H7 (cell line): ENCODE data around the gene AJM1. TPM values are rescaled to one million over a fixed set of nuclear protein-coding genes. Genes with fewer than 3 reads are reported as not detected.
"Not testable (repeated sequence)": the region's sequence is repeated elsewhere in the genome, so short reads cannot be mapped to it uniquely, and the experiment has no call there.

Experiments used
- DNase-seq: peaks from one replicate; pipeline ENCODE4 v3.0.0; 2012
- H3K27me3 ChIP-seq: 2 replicates; pipeline ENCODE4 v1.6.0; 2011; ENCODE audit warnings: mild to moderate bottlenecking, low read length; ENCODE audit not compliant: control insufficient read depth, insufficient read depth
- H3K36me3 ChIP-seq: replicated peaks from 2 replicates; pipeline ENCODE4 v1.5.1; 2011; ENCODE audit warnings: low read length; ENCODE audit not compliant: control insufficient read depth, insufficient read depth
- H3K4me3 ChIP-seq: 2 replicates; pipeline ENCODE4 v1.5.1; 2011; ENCODE audit warnings: low read depth, mild to moderate bottlenecking, control low read depth, low read length, moderate library complexity; ENCODE audit not compliant: insufficient read depth
- total RNA-seq: library from RNA; depleted of rRNA; stranded (reverse); fragments of >200 nt; shearing (Covaris generic); gene quantifications from 2 replicates; pipeline ENCODE4 v1.2.3, GENCODE V29; 2014

The AJM1 gene
- total RNA-seq, 1 experiment from 2014 or later, result 0.14 TPM

GRCh38 chr9:136867917-136868316 lies 25.6 kb downstream of the AJM1 start:
- peak; percentile 11 for DNase-seq
- H3K36me3 ChIP-seq, result peaks cover 9% of the 10 kb centered on the region
- H3K27me3 ChIP-seq, result no peaks in the 10 kb centered on the region
- H3K4me3 ChIP-seq, result no peak overlapping the region

- DNase-seq, result peak; percentile 14
- Histone ChIP-seq H3K27me3 (no peaks in the 10 kb centered on the region), H3K4me3 (no peak overlapping the region), H3K36me3 (peaks cover 5% of the 10 kb centered on the region)
Observed at GRCh38 chr9:136868644-136869043, 26.4 kb downstream of the AJM1 start.

GRCh38 chr9:136869611-136870010 lies 27.3 kb downstream of the AJM1 start:
- H3K4me3 ChIP-seq, H3K36me3 ChIP-seq, H3K27me3 ChIP-seq, DNase-seq: not testable (repeated sequence)

GRCh38 chr9:136875155-136875554 lies 32.9 kb downstream of the AJM1 start:
- no peaks in the 10 kb centered on the region for H3K27me3 ChIP-seq
- no peak overlapping the region for H3K4me3 ChIP-seq

GRCh38 chr9:136876476-136876875 lies 34.2 kb downstream of the AJM1 start:
- no peaks in the 10 kb centered on the region for H3K27me3 ChIP-seq
- H3K4me3 ChIP-seq, result no peak overlapping the region
- no peak for DNase-seq
- H3K36me3 ChIP-seq, result no peaks in the 10 kb centered on the region

More at GRCh38 chr9:136875155-136875554, 32.9 kb downstream of the AJM1 start:
- H3K36me3 ChIP-seq, result no peaks in the 10 kb centered on the region
- peak; percentile 20 for DNase-seq

- Histone ChIP-seq H3K27me3 (no peaks in the 10 kb centered on the region), H3K4me3 (no peak overlapping the region), H3K36me3 (no peaks in the 10 kb centered on the region)
- DNase-seq, result peak; percentile 72
Observed at GRCh38 chr9:136880651-136881050, 38.4 kb downstream of the AJM1 start.

GRCh38 chr9:136881691-136882108 lies 39.4 kb downstream of the AJM1 start:
- DNase-seq, result peak; percentile 75
- no peak overlapping the region for H3K4me3 ChIP-seq

GRCh38 chr9:136882109-136882946 lies 40.0 kb downstream of the AJM1 start:
- DNase-seq, result peak; percentile 64
- Histone ChIP-seq H3K36me3 (no peaks in the 10 kb centered on the region), H3K27me3 (no peaks in the 10 kb centered on the region), H3K4me3 (no peak overlapping the region)

More at GRCh38 chr9:136881691-136882108, 39.4 kb downstream of the AJM1 start:
- H3K27me3 ChIP-seq, result no peaks in the 10 kb centered on the region
- no peaks in the 10 kb centered on the region for H3K36me3 ChIP-seq

- H3K36me3 ChIP-seq, H3K4me3 ChIP-seq, H3K27me3 ChIP-seq, DNase-seq: not testable (repeated sequence)
Observed at GRCh38 chr9:136882947-136883283, 40.6 kb downstream of the AJM1 start.

GRCh38 chr9:136883670-136884069 lies 41.4 kb downstream of the AJM1 start:
- not testable (repeated sequence) for H3K36me3 ChIP-seq, DNase-seq, H3K4me3 ChIP-seq, H3K27me3 ChIP-seq

- Histone ChIP-seq H3K36me3 (no peaks in the 10 kb centered on the region; the same call in 1 of the 2 replicates), H3K27me3 (no peaks in the 10 kb centered on the region), H3K4me3 (peak within 1 kb of the TSS; percentile 96)
- peak; percentile 100 for DNase-seq
Observed at GRCh38 chr9:136885950-136886578, 43.8 kb downstream of the AJM1 start, which contains the start of gene TRAF2. Gene TRAF2, plus strand, starts transcription at chr9:136886516. Its CDS starts 12,225 bp downstream, at chr9:136898741.

GRCh38 chr9:136886610-136887597 lies 44.6 kb downstream of the AJM1 start:
- Histone ChIP-seq H3K36me3 (no peaks in the 10 kb centered on the region; the same call in 1 of the 2 replicates), H3K27me3 (no peaks in the 10 kb centered on the region), H3K4me3 (peak overlapping the region; percentile 96)
- peak; percentile 96 for DNase-seq

GRCh38 chr9:136888454-136888853 lies 46.2 kb downstream of the AJM1 start:
- Histone ChIP-seq H3K36me3 (no peaks in the 10 kb centered on the region; the same call in 1 of the 2 replicates), H3K27me3 (no peaks in the 10 kb centered on the region), H3K4me3 (no peak overlapping the region)
- DNase-seq, result peak; percentile 23

GRCh38 chr9:136889858-136890257 lies 47.6 kb downstream of the AJM1 start:
- H3K27me3 ChIP-seq, result no peaks in the 10 kb centered on the region
- H3K4me3 ChIP-seq, result no peak overlapping the region
- H3K36me3 ChIP-seq, result no peaks in the 10 kb centered on the region; the same call in 1 of the 2 replicates
- DNase-seq, result no peak
